ENCODE results near the gene PIP4K2C.
"Not testable (repeated sequence)": the region's sequence is repeated elsewhere in the genome, so short reads cannot be mapped to it uniquely, and the experiment has no call there.

Gene PIP4K2C

GRCh38 chr12:57616383-57617101 is 25.6 kb downstream of the PIP4K2C start:
- H3K27me3 Mint-ChIP-seq = peaks cover 33% of the 10 kb centered on the region
- no peak overlapping the region for H3K4me3 Mint-ChIP-seq
- H3K27ac Mint-ChIP-seq = no peak overlapping the region
- peaks cover 18% of the 10 kb centered on the region for H3K4me1 Mint-ChIP-seq (ENCODE audit: low read depth)
- H3K9me3 Mint-ChIP-seq (ENCODE audit: low read depth) = no peaks in the 10 kb centered on the region
- H3K36me3 Mint-ChIP-seq = no peaks in the 10 kb centered on the region

- peaks cover 3% of the 10 kb centered on the region for H3K36me3 Mint-ChIP-seq
- peaks cover 23% of the 10 kb centered on the region for H3K4me1 Mint-ChIP-seq (ENCODE audit: low read depth)
- no peak overlapping the region for H3K27ac Mint-ChIP-seq
- peaks cover 44% of the 10 kb centered on the region for H3K27me3 Mint-ChIP-seq
- H3K9me3 Mint-ChIP-seq (ENCODE audit: low read depth) = no peaks in the 10 kb centered on the region
- H3K4me3 Mint-ChIP-seq = no peak overlapping the region
Measured at GRCh38 chr12:57617942-57618341, 26.9 kb downstream of the PIP4K2C start.

- H3K4me3 Mint-ChIP-seq; H3K36me3 Mint-ChIP-seq; H3K9me3 Mint-ChIP-seq (ENCODE audit: low read depth); H3K27ac Mint-ChIP-seq: not testable (repeated sequence)
- peaks cover 23% of the 10 kb centered on the region for H3K4me1 Mint-ChIP-seq (ENCODE audit: low read depth)
- peaks cover 47% of the 10 kb centered on the region for H3K27me3 Mint-ChIP-seq
Measured at GRCh38 chr12:57618431-57618830, 27.4 kb downstream of the PIP4K2C start.

- Mint-ChIP-seq H3K4me3 (peak overlapping the region; percentile 49), H3K4me1 (ENCODE audit: low read depth) (peaks cover 23% of the 10 kb centered on the region), H3K27ac (no peak overlapping the region), H3K27me3 (peaks cover 51% of the 10 kb centered on the region), H3K9me3 (ENCODE audit: low read depth) (no peaks in the 10 kb centered on the region), H3K36me3 (peaks cover 3% of the 10 kb centered on the region)
Measured at GRCh38 chr12:57618966-57619433, 28.0 kb downstream of the PIP4K2C start.

GRCh38 chr12:57619434-57620244 is 28.6 kb downstream of the PIP4K2C start:
- peaks cover 23% of the 10 kb centered on the region for H3K4me1 Mint-ChIP-seq (ENCODE audit: low read depth)
- H3K27ac Mint-ChIP-seq = no peak overlapping the region
- H3K27me3 Mint-ChIP-seq = peaks cover 57% of the 10 kb centered on the region
- H3K4me3 Mint-ChIP-seq = peak overlapping the region; percentile 86
- H3K36me3 Mint-ChIP-seq = peaks cover 3% of the 10 kb centered on the region
- no peaks in the 10 kb centered on the region for H3K9me3 Mint-ChIP-seq (ENCODE audit: low read depth)

- no peaks in the 10 kb centered on the region for H3K9me3 Mint-ChIP-seq (ENCODE audit: low read depth)
- peaks cover 62% of the 10 kb centered on the region for H3K27me3 Mint-ChIP-seq
- peak overlapping the region; percentile 86 for H3K4me3 Mint-ChIP-seq
- H3K4me1 Mint-ChIP-seq (ENCODE audit: low read depth) = peaks cover 23% of the 10 kb centered on the region
- H3K27ac Mint-ChIP-seq = no peak overlapping the region
- peaks cover 3% of the 10 kb centered on the region for H3K36me3 Mint-ChIP-seq
Measured at GRCh38 chr12:57620245-57620935, 29.4 kb downstream of the PIP4K2C start.

- Mint-ChIP-seq H3K27me3 (peaks cover 65% of the 10 kb centered on the region), H3K4me3 (peak overlapping the region; percentile 86), H3K9me3 (ENCODE audit: low read depth) (no peaks in the 10 kb centered on the region), H3K4me1 (ENCODE audit: low read depth) (peaks cover 23% of the 10 kb centered on the region), H3K27ac (no peak overlapping the region), H3K36me3 (peaks cover 3% of the 10 kb centered on the region)
Measured at GRCh38 chr12:57620936-57621496, 30.0 kb downstream of the PIP4K2C start.

GRCh38 chr12:57621497-57622292 is 30.7 kb downstream of the PIP4K2C start:
- Mint-ChIP-seq H3K27ac (no peak overlapping the region), H3K36me3 (peaks cover 3% of the 10 kb centered on the region), H3K4me1 (ENCODE audit: low read depth) (peaks cover 26% of the 10 kb centered on the region), H3K9me3 (ENCODE audit: low read depth) (no peaks in the 10 kb centered on the region), H3K27me3 (peaks cover 71% of the 10 kb centered on the region), H3K4me3 (peak overlapping the region; percentile 86)

GRCh38 chr12:57622293-57623245 is 31.6 kb downstream of the PIP4K2C start:
- Mint-ChIP-seq H3K27ac (no peak overlapping the region), H3K9me3 (ENCODE audit: low read depth) (no peaks in the 10 kb centered on the region), H3K4me1 (ENCODE audit: low read depth) (peaks cover 29% of the 10 kb centered on the region), H3K36me3 (peaks cover 3% of the 10 kb centered on the region), H3K4me3 (peak overlapping the region; percentile 86), H3K27me3 (peaks cover 71% of the 10 kb centered on the region)

GRCh38 chr12:57623385-57623784 is 32.4 kb downstream of the PIP4K2C start:
- Mint-ChIP-seq H3K36me3 (peaks cover 3% of the 10 kb centered on the region), H3K4me1 (ENCODE audit: low read depth) (peaks cover 35% of the 10 kb centered on the region), H3K27ac (no peak overlapping the region), H3K27me3 (peaks cover 71% of the 10 kb centered on the region), H3K9me3 (ENCODE audit: low read depth) (no peaks in the 10 kb centered on the region), H3K4me3 (no peak overlapping the region)

- H3K4me3 Mint-ChIP-seq = no peak overlapping the region
Measured at GRCh38 chr12:57623811-57624390, 32.9 kb downstream of the PIP4K2C start.

GRCh38 chr12:57624441-57625220 is 33.6 kb downstream of the PIP4K2C start:
- Mint-ChIP-seq H3K27ac (no peak overlapping the region), H3K9me3 (ENCODE audit: low read depth) (no peaks in the 10 kb centered on the region), H3K27me3 (peaks cover 70% of the 10 kb centered on the region), H3K4me3 (no peak overlapping the region), H3K36me3 (peaks cover 3% of the 10 kb centered on the region), H3K4me1 (ENCODE audit: low read depth) (peaks cover 34% of the 10 kb centered on the region)

More at GRCh38 chr12:57623811-57624390, 32.9 kb downstream of the PIP4K2C start:
- Mint-ChIP-seq H3K9me3 (ENCODE audit: low read depth) (no peaks in the 10 kb centered on the region), H3K27me3 (peaks cover 72% of the 10 kb centered on the region), H3K4me1 (ENCODE audit: low read depth) (peaks cover 36% of the 10 kb centered on the region), H3K27ac (no peak overlapping the region), H3K36me3 (peaks cover 3% of the 10 kb centered on the region)
